ENCODE results near the gene UNC13B.

The UNC13B gene

DNA sequence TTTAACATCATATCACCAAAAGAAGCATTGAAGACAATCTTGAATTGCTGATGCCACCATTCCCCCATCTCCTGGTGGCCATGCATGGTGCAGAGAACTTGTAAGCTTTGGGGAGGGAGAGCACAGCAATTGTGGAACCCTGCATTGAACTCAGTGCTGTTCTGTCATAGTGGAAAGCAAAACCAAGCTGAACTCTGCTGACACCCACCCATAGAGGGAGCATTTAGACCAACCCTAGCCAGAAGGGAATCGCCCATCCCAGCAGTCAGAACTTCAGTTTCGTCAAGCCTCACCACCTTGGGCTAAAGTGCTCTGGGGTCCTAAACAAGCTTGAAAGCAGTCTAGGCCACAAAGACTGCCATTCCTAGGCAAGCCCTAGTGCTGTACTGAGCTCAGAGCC lies 290.7 kb downstream of the UNC13B start:
- DNase-seq: no peak

DNA sequence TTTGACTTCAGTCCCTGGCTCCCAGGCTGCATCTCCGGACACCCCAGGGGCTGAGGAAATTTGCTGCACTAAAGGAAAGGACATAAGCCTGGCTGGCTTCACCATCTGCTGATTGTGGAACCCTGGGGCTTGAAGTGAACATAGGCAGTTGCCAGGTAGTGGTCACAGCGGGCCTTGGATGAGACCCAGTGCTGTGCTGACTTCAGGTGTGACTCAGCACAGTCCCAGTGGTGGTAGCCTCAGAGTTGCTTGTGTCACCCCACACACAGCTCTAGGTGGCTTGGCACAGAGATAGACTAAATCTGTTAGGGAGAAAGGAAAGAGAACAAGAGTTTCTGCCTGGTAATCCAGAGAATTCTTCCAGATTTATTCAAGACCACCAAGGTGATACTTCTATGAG lies 292.0 kb downstream of the UNC13B start:
- DNase-seq: no peak

Measured in activated CD4-positive, alpha-beta T cell treated with anti-CD3 and anti-CD28 coated beads, Interleukin-2, Interleukin-6, amounts not matched to agents 100 ng/mL and 50 ng/mL, durations not matched to agents 16 hours and 8 hours (primary cell).